ENCODE measurements around the gene ABCA13. TPM values are rescaled to one million over a fixed set of nuclear protein-coding genes. Genes with fewer than 3 reads are reported as not detected.

Gene ABCA13
- total RNA-seq, 1 donor from 2014 or later, result 0.35 TPM

DNA sequence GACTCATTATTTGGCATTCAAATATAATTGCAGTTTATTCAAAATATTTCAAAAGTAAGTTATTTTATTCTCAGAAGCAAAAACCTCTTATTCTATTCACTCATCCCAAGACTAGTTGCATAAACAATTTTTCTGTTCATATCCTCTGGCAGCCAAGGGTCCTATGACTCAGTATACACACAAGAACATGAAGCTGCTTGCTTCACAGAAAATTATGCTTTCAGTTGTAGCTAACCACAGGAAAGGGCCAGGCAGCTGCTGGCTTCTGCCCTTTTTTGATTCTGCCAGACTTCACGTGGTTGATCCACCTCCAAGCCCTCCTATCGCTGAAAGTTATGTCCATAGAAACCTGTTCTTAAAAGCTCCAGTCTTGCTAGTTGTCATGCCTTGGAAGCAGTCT, 108.8 kb downstream of the ABCA13 start:
- no peak for ATAC-seq
- Histone ChIP-seq H3K9me3 (no peaks in the 10 kb centered on the region), H3K36me3 (no peaks in the 10 kb centered on the region), H3K27ac (no peak overlapping the region), H3K4me1 (no peaks in the 10 kb centered on the region), H3K4me3 (no peak overlapping the region), H3K27me3 (no peaks in the 10 kb centered on the region)
- intact Hi-C loops (cut with DNase I), result no loop called here
- no peak for DNase-seq
- TF ChIP-seq, protein P1, sequence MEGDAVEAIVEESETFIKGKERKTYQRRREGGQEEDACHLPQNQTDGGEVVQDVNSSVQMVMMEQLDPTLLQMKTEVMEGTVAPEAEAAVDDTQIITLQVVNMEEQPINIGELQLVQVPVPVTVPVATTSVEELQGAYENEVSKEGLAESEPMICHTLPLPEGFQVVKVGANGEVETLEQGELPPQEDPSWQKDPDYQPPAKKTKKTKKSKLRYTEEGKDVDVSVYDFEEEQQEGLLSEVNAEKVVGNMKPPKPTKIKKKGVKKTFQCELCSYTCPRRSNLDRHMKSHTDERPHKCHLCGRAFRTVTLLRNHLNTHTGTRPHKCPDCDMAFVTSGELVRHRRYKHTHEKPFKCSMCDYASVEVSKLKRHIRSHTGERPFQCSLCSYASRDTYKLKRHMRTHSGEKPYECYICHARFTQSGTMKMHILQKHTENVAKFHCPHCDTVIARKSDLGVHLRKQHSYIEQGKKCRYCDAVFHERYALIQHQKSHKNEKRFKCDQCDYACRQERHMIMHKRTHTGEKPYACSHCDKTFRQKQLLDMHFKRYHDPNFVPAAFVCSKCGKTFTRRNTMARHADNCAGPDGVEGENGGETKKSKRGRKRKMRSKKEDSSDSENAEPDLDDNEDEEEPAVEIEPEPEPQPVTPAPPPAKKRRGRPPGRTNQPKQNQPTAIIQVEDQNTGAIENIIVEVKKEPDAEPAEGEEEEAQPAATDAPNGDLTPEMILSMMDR (IDR thresholded peaks at IDR 0.05), result no peak

DNA sequence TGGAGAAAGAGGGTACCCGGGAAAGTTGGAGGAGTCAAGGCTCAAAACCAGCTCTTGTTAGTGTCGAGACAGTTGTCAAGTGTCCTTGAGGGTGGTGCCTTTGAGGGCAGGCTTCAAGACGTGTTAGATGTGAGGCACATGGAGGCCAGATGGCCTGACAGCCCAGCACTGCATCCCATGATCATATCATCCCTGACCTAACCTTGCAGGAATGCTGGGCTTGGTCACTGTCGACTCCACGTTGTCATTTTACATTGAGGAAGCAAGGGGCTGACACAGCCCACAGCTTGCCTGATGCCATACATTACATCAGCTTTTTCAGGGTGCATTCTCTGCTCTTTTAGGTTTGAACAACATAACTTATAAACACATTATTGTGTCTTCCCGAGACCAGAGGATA, 114.1 kb downstream of the ABCA13 start:
- Histone ChIP-seq H3K36me3 (no peaks in the 10 kb centered on the region), H3K4me1 (no peaks in the 10 kb centered on the region), H3K9me3 (no peaks in the 10 kb centered on the region), H3K27me3 (no peaks in the 10 kb centered on the region), H3K27ac (no peak overlapping the region), H3K4me3 (no peak overlapping the region)
- intact Hi-C loops (cut with DNase I), result no loop called here
- ATAC-seq (no peak), DNase-seq (no peak)
- TF ChIP-seq, protein P1 (IDR thresholded peaks at IDR 0.05), result no peak

DNA sequence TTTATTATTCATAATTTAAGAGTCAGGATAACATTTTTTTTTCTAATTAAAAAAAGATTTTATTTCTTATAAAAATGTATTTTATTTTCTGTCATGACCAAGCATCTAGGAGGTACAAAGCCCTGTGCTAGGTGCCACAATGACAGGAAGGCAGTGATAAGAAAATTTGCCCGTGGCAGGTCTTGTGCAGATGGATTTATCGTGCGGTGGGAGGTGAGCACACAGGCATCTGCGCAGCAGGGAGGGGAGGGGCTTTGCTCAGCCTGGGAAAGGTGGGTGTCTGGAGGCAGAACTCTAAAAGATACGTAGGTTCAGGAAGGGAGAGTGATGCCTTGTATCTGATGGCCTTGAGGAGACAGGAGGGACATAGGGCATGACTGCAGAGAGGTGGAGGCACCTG, 115.6 kb downstream of the ABCA13 start:
- no peaks in the 10 kb centered on the region for H3K4me1 ChIP-seq
- no peaks in the 10 kb centered on the region for H3K27me3 ChIP-seq
- H3K9me3 ChIP-seq, result no peaks in the 10 kb centered on the region
- ATAC-seq, result no peak
- intact Hi-C loops (cut with DNase I), result no loop called here
- H3K27ac ChIP-seq, result no peak overlapping the region
- H3K4me3 ChIP-seq, result no peak overlapping the region
- TF ChIP-seq, protein P1 (IDR thresholded peaks at IDR 0.05), result no peak
- no peaks in the 10 kb centered on the region for H3K36me3 ChIP-seq
- DNase-seq, result no peak

DNA sequence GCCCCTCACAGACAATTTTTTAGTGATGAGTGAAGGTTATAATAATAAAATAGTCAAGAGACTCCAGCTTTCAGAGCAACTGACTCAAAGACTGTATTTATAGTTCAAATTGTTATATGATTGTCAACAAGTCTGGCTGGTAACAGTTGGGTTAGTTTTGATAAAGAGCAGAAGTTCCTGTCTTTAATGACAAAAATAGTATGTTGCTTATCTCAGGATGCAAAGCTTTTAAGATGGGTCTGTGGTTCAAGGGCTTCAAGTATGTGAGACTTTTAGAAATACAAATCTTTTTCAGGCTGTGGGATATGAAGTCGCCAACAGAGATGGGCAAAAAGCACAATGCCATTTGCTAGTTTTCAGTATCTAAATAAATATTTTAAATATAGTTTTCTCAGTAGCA, 118.4 kb downstream of the ABCA13 start:
- DNase-seq (no peak), ATAC-seq (no peak)
- Histone ChIP-seq H3K4me1 (no peaks in the 10 kb centered on the region), H3K4me3 (no peak overlapping the region), H3K9me3 (no peaks in the 10 kb centered on the region), H3K27ac (no peak overlapping the region), H3K36me3 (no peaks in the 10 kb centered on the region), H3K27me3 (no peaks in the 10 kb centered on the region)
- TF ChIP-seq, protein P1 (IDR thresholded peaks at IDR 0.05), result no peak
- intact Hi-C loops (cut with DNase I), result no loop called here

DNA sequence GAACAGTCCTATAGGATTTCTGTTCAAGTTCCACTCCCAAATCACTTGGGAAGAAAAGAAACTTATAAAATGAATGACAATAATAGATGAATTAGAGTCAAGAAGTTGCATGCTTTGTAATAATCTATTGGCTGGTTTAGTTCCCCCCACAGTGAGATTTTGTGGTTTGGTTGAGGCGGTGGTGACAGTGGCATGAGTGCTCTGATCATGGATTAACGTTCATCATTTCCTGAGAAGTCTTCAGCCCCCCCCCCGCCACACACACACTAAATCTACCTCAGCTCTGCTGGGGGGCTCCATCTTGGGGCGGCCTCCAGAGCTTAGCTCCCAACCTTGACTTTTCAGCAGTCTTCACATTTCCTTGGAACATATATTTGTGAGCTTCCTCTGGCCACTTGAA, 121.7 kb downstream of the ABCA13 start:
- intact Hi-C loops (cut with DNase I), result no loop called here
- Histone ChIP-seq H3K27me3 (no peaks in the 10 kb centered on the region), H3K36me3 (no peaks in the 10 kb centered on the region), H3K27ac (no peak overlapping the region), H3K9me3 (no peaks in the 10 kb centered on the region), H3K4me3 (no peak overlapping the region), H3K4me1 (no peaks in the 10 kb centered on the region)
- no peak for ATAC-seq
- no peak for DNase-seq
- TF ChIP-seq, protein P1 (IDR thresholded peaks at IDR 0.05), result no peak

DNA sequence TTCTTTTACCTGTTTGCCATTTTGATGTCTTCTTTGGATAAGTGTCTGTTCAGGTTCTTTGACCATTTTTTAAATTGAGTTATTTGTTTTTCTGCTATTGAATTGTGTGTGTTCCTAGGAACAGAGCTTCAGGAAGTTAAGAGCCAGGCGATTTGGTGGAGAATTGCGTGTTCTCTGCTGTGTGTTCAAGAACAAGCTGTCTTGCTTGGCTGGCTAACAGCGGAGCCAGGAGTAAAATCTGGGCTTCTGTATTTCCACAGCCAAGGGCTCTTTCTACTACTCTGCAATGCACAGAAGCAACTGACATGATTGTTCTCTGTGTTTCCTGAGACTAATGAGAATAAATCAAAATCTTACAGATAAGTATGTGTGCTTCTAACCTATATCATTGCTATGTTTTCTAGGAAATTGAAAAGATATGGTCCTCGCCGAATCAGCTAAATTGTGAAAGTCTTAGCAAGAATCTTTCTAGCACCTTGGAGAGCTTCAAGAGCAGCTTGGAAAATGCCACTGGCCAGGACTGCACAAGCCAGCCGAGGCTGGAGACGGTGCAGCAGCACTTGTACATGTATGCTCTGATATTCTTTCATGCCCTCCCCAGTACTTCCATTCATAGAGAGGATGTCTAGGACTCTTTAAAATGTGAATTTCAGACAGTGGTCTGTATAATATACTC, 124.2 kb downstream of the ABCA13 start:
- DNase-seq (no peak), ATAC-seq (no peak)
- no peaks in the 10 kb centered on the region for H3K27me3 ChIP-seq
- no peak overlapping the region for H3K4me3 ChIP-seq
- no peaks in the 10 kb centered on the region for H3K9me3 ChIP-seq
- H3K4me1 ChIP-seq, result no peaks in the 10 kb centered on the region
- H3K27ac ChIP-seq, result no peak overlapping the region
- TF ChIP-seq, protein P1 (IDR thresholded peaks at IDR 0.05), result no peak
- intact Hi-C loops (cut with DNase I), result no loop called here
- H3K36me3 ChIP-seq, result no peaks in the 10 kb centered on the region
